Choroid plexus epithelial cell (primary cell): ENCODE measurements around the gene RTKN2.
A peak's percentile ranks its signal among the peaks of the same experiment; 100 is the strongest.

Source experiments
- DNase-seq: peaks from one replicate; pipeline ENCODE4 v3.0.0-alpha.2; 2010; ENCODE audit warnings: low read depth
- H3K4me3 ChIP-seq: 2 replicates; pipeline ENCODE4 v1.5.1; 2011; ENCODE audit warnings: low read depth, mild to moderate bottlenecking, control low read depth, low read length, moderate library complexity
- CTCF ChIP-seq: conservative IDR thresholded peaks from 2 replicates; pipeline ENCODE4 v1.5.1; 2011; ENCODE audit warnings: low read depth, mild to moderate bottlenecking, control low read depth, inconsistent platforms, low read length, moderate library complexity

Gene RTKN2

GRCh38 chr10:62155054-62155680 is 113.5 kb downstream of the RTKN2 start:
- no peak overlapping the region for H3K4me3 ChIP-seq
- DNase-seq, result no peak
- no peak for TF ChIP-seq CTCF

GRCh38 chr10:62154231-62154630 is 114.4 kb downstream of the RTKN2 start:
- no peak for TF ChIP-seq CTCF

GRCh38 chr10:62153191-62153590 is 115.5 kb downstream of the RTKN2 start:
- H3K4me3 ChIP-seq, result no peak overlapping the region
- peak; percentile 74 for DNase-seq
- no peak for TF ChIP-seq CTCF

More at GRCh38 chr10:62154231-62154630, 114.4 kb downstream of the RTKN2 start:
- H3K4me3 ChIP-seq, result no peak overlapping the region
- DNase-seq, result no peak

GRCh38 chr10:62149621-62150020 is 119.0 kb downstream of the RTKN2 start:
- no peak for TF ChIP-seq CTCF
- no peak for DNase-seq
- no peak overlapping the region for H3K4me3 ChIP-seq

- no peak for TF ChIP-seq CTCF
- DNase-seq, result no peak
- no peak overlapping the region for H3K4me3 ChIP-seq
These were observed 120.5 kb downstream of the RTKN2 start for GRCh38 chr10:62148155-62148554.

GRCh38 chr10:62147425-62147824 is 121.2 kb downstream of the RTKN2 start:
- no peak for TF ChIP-seq CTCF
- H3K4me3 ChIP-seq, result no peak overlapping the region
- peak; percentile 4 for DNase-seq

GRCh38 chr10:62136931-62137330 is 131.7 kb downstream of the RTKN2 start:
- H3K4me3 ChIP-seq, result no peak overlapping the region
- TF ChIP-seq CTCF, result no peak
- peak; percentile 2 for DNase-seq
